Neural progenitor cell (in vitro differentiated cells): ENCODE measurements around the gene RYR3. TPM values are rescaled to one million over a fixed set of nuclear protein-coding genes. Genes with fewer than 3 reads are reported as not detected.

Experiments used
- DNase-seq: peaks from one replicate; pipeline ENCODE4 v3.0.0-alpha.2; 2016; ENCODE audit warnings: low spot score
- H2AFZ ChIP-seq: fragments of 200-600 bp; sonication (generic); replicated peaks from 2 replicates; pipeline ENCODE4 v1.6.1; 2016; ENCODE audit warnings: antibody characterized with exemption
- H3F3A ChIP-seq: fragments of 200-600 bp; sonication (generic); 2 replicates; pipeline ENCODE4 v1.6.1; 2016; ENCODE audit warnings: antibody characterized with exemption, low read depth
- H3K27ac ChIP-seq: fragments of 200-600 bp; sonication (generic); 2 replicates; pipeline ENCODE4 v1.5.1; 2016; ENCODE audit warnings: mild to moderate bottlenecking
- H3K27me3 ChIP-seq: fragments of 200-600 bp; sonication (generic); 2 replicates; pipeline ENCODE4 v1.6.1; 2016; ENCODE audit warnings: mild to moderate bottlenecking, moderate library complexity
- H3K36me3 ChIP-seq: fragments of 200-600 bp; sonication (generic); 2 replicates; pipeline ENCODE4 v1.5.1; 2016
- H3K4me1 ChIP-seq: fragments of 200-600 bp; sonication (generic); 2 replicates; pipeline ENCODE4 v1.6.1; 2016; ENCODE audit warnings: mixed run types
- H3K4me2 ChIP-seq: fragments of 200-600 bp; sonication (generic); 2 replicates; pipeline ENCODE4 v1.6.1; 2016
- H3K4me3 ChIP-seq: fragments of 200-600 bp; sonication (generic); 2 replicates; pipeline ENCODE4 v1.5.1; 2016
- H3K79me2 ChIP-seq: fragments of 200-600 bp; sonication (generic); 2 replicates; pipeline ENCODE4 v1.6.1; 2016; ENCODE audit warnings: low read depth
- H3K9ac ChIP-seq: fragments of 200-600 bp; sonication (generic); 2 replicates; pipeline ENCODE4 v1.6.1; 2016
- H3K9me3 ChIP-seq: fragments of 200-600 bp; sonication (generic); 2 replicates; pipeline ENCODE4 v1.5.1; 2016; ENCODE audit warnings: low read depth
- H4K20me1 ChIP-seq: fragments of 200-600 bp; sonication (generic); 2 replicates; pipeline ENCODE4 v1.6.1; 2016; ENCODE audit warnings: low read depth
- H3K27ac Mint-ChIP-seq: 3 replicates; pipeline ENCODE4 v1.8.0; 2021; ENCODE audit warnings: mixed read lengths
- H3K27me3 Mint-ChIP-seq: 2 replicates; pipeline ENCODE4 v1.8.0; 2022; ENCODE audit warnings: low read depth, mild to moderate bottlenecking, inconsistent platforms, moderate library complexity, mixed read lengths; ENCODE audit not compliant: insufficient read depth
- H3K36me3 Mint-ChIP-seq: 3 replicates; pipeline ENCODE4 v1.8.0; 2021; ENCODE audit warnings: mixed read lengths
- H3K4me1 Mint-ChIP-seq: 3 replicates; pipeline ENCODE4 v1.8.0; 2021; ENCODE audit warnings: mixed read lengths
- H3K4me3 Mint-ChIP-seq: 3 replicates; pipeline ENCODE4 v1.8.0; 2021; ENCODE audit warnings: mild to moderate bottlenecking, moderate library complexity, mixed read lengths
- H3K9me3 Mint-ChIP-seq: 3 replicates; pipeline ENCODE4 v1.8.0; 2020; ENCODE audit warnings: mixed read lengths
- EZH2 ChIP-seq: fragments of 200-600 bp; sonication (generic); IDR thresholded peaks from 2 replicates; pipeline ENCODE4 v1.6.1; 2017; ENCODE audit warnings: antibody characterized with exemption, mild to moderate bottlenecking, moderate library complexity
- EZH2phosphoT487 ChIP-seq: fragments of 200-600 bp; sonication (generic); IDR thresholded peaks from 2 replicates; pipeline ENCODE4 v1.6.1; 2017; ENCODE audit warnings: antibody characterized with exemption
- total RNA-seq: library from RNA; depleted of rRNA; stranded (reverse); fragments of >200 nt; gene quantifications from 2 replicates; pipeline ENCODE4 v1.2.3, GENCODE V29; 2015; ENCODE audit warnings: low replicate concordance
- TF ChIP-seq, protein P1 (sequence below): fragments of 200-600 bp; sonication (generic); IDR thresholded peaks from 2 replicates; pipeline ENCODE4 v1.5.1; 2017; ENCODE audit warnings: antibody characterized with exemption, mild to moderate bottlenecking

Gene RYR3
- total RNA-seq, 1 donor from 2014 or later = 2.1 TPM

GRCh38 chr15:33490703-33491102 lies 179.9 kb downstream of the RYR3 start:
- H3K27ac Mint-ChIP-seq = no peak overlapping the region
- H3K4me3 ChIP-seq = no peak overlapping the region
- no peak overlapping the region for H3K4me3 Mint-ChIP-seq
- H3K4me1 Mint-ChIP-seq = peaks cover 3% of the 10 kb centered on the region
- no peak for DNase-seq
- no peak overlapping the region for H3K27ac ChIP-seq
- no peaks in the 10 kb centered on the region for H3K36me3 Mint-ChIP-seq
- H3K4me1 ChIP-seq = peaks cover 7% of the 10 kb centered on the region
- no peaks in the 10 kb centered on the region for H4K20me1 ChIP-seq
- TF ChIP-seq, protein P1, sequence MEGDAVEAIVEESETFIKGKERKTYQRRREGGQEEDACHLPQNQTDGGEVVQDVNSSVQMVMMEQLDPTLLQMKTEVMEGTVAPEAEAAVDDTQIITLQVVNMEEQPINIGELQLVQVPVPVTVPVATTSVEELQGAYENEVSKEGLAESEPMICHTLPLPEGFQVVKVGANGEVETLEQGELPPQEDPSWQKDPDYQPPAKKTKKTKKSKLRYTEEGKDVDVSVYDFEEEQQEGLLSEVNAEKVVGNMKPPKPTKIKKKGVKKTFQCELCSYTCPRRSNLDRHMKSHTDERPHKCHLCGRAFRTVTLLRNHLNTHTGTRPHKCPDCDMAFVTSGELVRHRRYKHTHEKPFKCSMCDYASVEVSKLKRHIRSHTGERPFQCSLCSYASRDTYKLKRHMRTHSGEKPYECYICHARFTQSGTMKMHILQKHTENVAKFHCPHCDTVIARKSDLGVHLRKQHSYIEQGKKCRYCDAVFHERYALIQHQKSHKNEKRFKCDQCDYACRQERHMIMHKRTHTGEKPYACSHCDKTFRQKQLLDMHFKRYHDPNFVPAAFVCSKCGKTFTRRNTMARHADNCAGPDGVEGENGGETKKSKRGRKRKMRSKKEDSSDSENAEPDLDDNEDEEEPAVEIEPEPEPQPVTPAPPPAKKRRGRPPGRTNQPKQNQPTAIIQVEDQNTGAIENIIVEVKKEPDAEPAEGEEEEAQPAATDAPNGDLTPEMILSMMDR = no peak
- TF ChIP-seq EZH2phosphoT487 = no peak
- TF ChIP-seq EZH2 = no peak
- no peaks in the 10 kb centered on the region for H3K36me3 ChIP-seq
- no peaks in the 10 kb centered on the region for H3K79me2 ChIP-seq
- H3K27me3 ChIP-seq = no peaks in the 10 kb centered on the region
- no peak overlapping the region for H3K4me2 ChIP-seq
- H3K9ac ChIP-seq = no peak overlapping the region
- H2AFZ ChIP-seq = no peak overlapping the region
- H3F3A ChIP-seq = no peaks in the 10 kb centered on the region
- no peaks in the 10 kb centered on the region for H3K9me3 Mint-ChIP-seq
- no peaks in the 10 kb centered on the region for H3K27me3 Mint-ChIP-seq
- no peaks in the 10 kb centered on the region for H3K9me3 ChIP-seq

DNA sequence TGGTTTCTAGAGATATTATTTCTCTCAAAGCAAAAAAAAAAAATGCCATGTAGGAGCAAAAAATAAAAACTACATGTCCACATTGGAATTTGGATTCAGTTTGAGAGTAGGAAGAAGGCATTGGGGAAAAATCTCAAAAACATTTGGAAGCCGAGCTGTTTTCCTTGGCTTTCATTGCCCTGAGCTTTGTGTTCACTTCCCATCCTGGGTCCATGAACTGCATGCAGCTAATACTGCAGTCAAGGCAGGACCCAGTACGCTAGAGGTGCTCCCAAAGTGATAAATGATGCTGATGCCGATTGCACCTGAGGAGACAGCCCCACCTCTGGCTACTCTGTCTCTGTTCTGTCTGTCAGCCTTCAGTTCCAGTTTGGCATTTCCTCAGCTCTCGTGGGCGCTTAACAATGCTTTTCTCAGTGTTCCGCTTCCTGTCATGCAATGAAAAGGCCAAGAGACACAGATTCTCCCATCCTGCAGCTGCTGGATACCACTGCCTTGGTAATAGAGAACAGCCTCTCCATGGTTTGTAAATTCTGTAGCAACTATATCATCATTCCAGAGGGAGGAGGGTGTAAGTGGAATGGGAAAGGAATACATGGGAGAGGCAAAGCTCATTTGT lies 181.8 kb downstream of the RYR3 start:
- Histone ChIP-seq H3K4me2 (no peak overlapping the region), H4K20me1 (no peaks in the 10 kb centered on the region), H3K9ac (no peak overlapping the region), H3K4me1 (peaks cover 21% of the 10 kb centered on the region), H3K27me3 (no peaks in the 10 kb centered on the region), H3K79me2 (no peaks in the 10 kb centered on the region), H3K9me3 (no peaks in the 10 kb centered on the region), H3F3A (no peaks in the 10 kb centered on the region), H2AFZ (no peak overlapping the region), H3K36me3 (no peaks in the 10 kb centered on the region), H3K4me3 (no peak overlapping the region), H3K27ac (no peak overlapping the region)
- DNase-seq = no peak
- H3K27me3 Mint-ChIP-seq = no peaks in the 10 kb centered on the region
- no peaks in the 10 kb centered on the region for H3K36me3 Mint-ChIP-seq
- H3K4me3 Mint-ChIP-seq = no peak overlapping the region
- no peaks in the 10 kb centered on the region for H3K9me3 Mint-ChIP-seq
- no peak overlapping the region for H3K27ac Mint-ChIP-seq
- TF ChIP-seq EZH2phosphoT487 (no peak), EZH2 (no peak)
- TF ChIP-seq, protein P1 = no peak
- H3K4me1 Mint-ChIP-seq = peaks cover 3% of the 10 kb centered on the region

DNA sequence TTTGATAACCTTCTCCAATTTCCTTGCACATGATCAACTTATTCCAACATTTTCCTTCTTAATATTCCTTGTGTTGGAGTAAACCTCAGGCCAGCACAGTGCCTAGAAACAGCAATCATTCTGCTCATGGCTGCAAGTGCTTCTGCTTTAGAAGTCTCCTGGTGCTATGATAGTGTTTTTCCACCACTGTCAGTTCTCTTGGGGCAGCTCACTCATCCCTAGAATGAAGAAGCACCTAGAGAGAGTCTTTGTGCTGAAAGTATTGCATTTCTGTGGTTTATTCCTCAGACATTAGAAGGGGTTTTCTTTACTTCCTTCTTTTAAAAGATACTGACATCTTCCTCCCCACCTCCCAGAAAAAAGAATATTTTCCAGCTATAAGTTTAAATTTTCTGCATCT lies 183.5 kb downstream of the RYR3 start:
- Histone ChIP-seq H3F3A (no peaks in the 10 kb centered on the region), H3K79me2 (no peaks in the 10 kb centered on the region), H4K20me1 (no peaks in the 10 kb centered on the region), H3K9ac (no peak overlapping the region), H2AFZ (no peak overlapping the region), H3K4me2 (no peak overlapping the region), H3K4me3 (no peak overlapping the region), H3K4me1 (peaks cover 30% of the 10 kb centered on the region), H3K36me3 (no peaks in the 10 kb centered on the region), H3K9me3 (no peaks in the 10 kb centered on the region), H3K27ac (no peak overlapping the region), H3K27me3 (no peaks in the 10 kb centered on the region)
- Mint-ChIP-seq H3K9me3 (no peaks in the 10 kb centered on the region), H3K4me1 (peaks cover 3% of the 10 kb centered on the region), H3K36me3 (no peaks in the 10 kb centered on the region), H3K27me3 (peaks cover 2% of the 10 kb centered on the region), H3K4me3 (no peak overlapping the region), H3K27ac (no peak overlapping the region)
- TF ChIP-seq EZH2phosphoT487 = no peak
- no peak for TF ChIP-seq EZH2
- TF ChIP-seq, protein P1 = no peak
- DNase-seq = no peak
